RCC 7860 (cell line): Measurements from ENCODE around the gene ST8SIA3.
"Not testable (repeated sequence)": the region's sequence is repeated elsewhere in the genome, so short reads cannot be mapped to it uniquely, and the experiment has no call there.

Experiments used
- DNase-seq: peaks from one replicate; pipeline ENCODE4 v3.0.0-alpha.2; 2015; ENCODE audit warnings: low spot score
- FAIRE-seq: peaks from 2 replicates; lab custom pipeline; 2012; peaks lifted over from hg19 to GRCh38; lab: Jason Lieb, UNC

ST8SIA3 gene

DNA sequence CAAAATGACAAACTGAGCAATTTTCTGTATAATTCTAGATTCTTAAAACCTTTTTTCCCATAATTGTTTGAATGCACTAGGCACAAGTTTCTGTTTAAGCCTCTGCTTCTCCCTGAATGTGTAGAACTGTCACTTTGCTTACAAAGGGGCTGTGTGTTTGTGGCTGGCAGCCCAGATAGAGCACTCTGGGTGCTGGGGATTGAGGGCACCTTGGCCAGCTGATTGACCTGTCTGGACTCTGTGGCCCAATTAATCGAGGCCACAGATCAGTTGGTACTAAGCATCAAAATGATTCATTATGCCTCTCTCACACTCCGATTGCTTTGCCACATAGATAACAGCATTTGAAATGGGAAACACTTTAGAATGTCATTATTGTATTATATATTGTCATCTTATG lies 12.1 kb downstream of the ST8SIA3 start:
- FAIRE-seq = no peak
- no peak for DNase-seq

DNA sequence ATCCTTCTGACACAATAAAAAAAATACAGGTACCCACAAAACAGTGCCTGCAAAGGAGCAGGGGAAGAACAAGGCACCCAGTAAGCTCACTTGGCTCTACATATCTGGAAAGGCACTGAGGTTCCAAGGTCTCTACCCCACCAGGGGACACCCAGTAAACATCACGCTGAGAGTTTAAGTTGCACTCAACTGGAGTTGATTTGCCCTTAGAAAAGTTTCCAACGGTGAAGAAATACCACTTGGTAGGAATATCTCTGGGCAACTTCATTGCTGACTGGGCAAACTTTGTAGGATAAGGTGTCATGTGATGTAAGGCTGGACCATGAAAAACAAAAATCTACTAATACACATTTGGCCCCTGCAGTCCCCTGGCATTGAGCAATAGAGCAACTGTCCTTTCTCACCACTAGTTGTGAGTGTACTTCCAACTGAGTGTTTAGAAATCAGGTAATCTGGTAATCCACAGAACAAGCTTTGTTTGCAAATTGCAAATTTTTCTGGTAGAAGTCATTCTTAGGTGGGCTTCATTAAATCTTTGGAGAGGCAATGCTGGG lies 14.2 kb downstream of the ST8SIA3 start:
- FAIRE-seq (no peak), DNase-seq (no peak)

DNA sequence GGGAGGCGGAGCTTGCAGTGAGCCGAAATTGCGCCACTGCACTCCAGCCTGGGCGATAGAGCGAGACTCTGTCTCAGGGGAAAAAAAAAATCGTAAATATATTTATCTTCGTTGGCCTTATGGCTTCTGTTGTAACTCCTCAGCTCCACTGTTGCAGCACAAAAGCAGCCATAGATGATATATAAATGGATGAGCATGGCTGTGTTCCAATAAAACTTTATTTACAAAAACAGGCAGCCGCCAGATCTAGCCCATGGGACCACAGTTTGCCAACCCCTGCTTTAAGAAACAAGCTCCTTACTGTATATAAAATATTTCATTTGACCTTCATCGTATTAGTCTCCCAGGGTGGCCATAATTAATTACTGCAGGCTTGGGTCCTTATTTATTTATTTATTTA lies 20.1 kb downstream of the ST8SIA3 start:
- no peak for DNase-seq
- no peak for FAIRE-seq

DNA sequence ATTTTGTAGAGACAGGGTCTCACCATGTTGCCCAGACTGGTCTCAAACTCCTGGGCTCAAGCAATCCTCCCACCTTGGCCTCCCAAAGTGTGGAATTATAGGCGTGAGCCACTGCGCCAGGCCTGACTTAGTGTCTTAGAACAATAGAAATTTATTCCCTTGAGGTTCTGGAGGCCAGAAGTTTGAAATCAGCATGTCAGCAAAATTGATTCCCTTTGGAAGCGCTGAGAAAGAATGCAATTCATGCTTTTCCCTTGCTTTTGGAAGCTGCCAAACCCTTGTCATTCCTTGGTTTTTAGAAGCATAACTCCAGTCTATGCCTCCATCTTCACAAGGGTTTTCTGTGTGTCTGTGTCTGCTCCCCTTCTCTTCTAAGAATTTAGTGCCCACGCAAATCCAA lies 20.7 kb downstream of the ST8SIA3 start:
- FAIRE-seq = no peak

DNA sequence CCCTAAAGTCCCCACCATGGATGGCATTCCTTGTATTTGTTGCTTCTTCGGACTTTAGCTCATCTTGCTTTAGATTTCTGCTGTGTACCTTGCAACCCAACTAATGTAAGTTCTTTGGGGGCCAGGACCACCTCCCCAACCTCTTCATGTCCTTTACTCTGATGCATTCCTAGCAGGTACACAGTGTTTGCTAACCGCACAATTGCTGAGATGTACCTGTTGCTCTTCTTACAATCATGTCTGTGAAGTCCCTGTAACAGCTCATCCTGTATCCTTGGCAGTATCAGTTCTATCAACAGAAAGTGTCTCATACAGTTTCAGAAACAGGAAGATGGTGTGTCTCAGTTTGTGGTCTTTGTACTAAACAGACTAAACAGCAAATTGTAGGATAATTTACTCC lies 24.1 kb downstream of the ST8SIA3 start:
- no peak for FAIRE-seq
- DNase-seq = no peak

More for the DNA sequence above, 20.7 kb downstream of the ST8SIA3 start:
- DNase-seq = no peak

DNA sequence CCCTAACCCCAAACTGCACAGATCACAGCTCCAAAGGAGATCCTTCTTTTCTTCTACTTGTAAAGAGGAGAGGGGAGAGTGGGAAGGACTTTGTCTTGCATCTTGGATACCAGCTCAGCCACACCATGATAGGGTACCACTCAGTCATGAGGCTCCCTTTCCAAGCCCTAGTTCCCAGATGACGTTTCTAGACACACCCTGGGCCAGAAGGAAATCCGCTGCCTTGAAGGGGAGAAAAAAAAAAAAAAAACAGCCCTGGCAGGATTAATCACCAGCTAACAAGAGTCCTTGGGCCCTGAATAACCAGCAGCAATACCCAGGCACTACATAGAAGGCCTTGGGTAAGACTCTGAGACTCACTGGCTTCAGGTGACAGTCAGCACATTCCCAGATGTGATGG lies 36.9 kb downstream of the ST8SIA3 start:
- FAIRE-seq = no peak
- no peak for DNase-seq

DNA sequence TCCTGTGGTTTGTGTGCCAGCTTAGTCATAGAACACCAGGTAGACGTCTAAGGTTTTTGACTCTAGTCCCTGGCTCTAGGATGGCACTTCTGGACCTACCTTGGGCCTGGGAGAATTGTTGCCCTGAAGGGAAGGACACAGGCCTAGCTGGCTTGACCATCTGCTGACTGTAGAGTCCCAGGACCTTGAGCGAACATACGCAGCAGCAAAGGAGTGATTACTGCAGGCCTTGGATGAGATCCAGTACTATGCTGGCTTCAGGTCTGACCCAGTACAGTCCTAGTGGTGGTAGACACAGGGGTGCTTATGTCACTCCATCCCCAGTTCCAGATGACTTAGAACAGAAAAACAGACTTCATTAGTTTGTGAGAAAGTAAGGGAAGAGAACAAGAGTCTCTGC lies 37.7 kb downstream of the ST8SIA3 start:
- FAIRE-seq = no peak
- no peak for DNase-seq

DNA sequence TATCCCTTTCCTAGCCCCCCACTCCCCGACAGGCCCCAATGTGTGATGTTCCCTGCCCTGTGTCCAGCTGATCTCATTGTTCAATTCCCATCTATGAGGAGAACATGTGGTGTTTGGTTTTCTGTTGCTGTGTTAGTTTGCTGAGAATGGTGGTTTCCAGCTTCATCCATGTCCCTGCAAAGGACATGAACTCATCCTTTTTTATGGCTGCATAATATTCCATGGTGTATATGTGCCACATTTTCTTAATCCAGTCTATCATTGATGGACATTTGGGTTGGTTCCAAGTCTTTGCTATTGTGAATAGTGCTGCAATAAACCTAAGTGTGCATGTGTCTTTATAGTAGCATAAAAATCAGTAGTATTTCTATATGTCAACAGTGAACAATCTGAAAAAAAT lies 42.4 kb downstream of the ST8SIA3 start:
- FAIRE-seq, DNase-seq: not testable (repeated sequence)

DNA sequence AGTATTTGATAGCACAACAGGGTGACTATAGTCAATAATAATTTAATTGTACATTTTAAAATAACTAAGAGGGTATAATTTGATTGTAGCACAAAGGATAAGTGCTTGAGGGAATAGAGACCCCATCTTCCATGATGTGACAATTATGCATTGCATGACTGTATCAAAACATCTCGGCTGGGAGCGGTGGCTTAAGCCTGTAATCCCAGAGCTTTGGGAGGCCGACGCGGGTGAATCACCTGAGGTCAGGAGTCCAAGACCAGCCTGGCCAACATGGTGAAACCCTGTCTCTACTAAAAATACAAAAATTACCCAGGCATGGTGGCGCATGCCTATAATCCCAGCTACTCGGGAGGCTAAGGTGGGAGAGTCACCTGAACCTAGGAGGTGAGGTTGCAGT lies 44.5 kb downstream of the ST8SIA3 start:
- DNase-seq = peak; percentile 56
- not testable (repeated sequence) for FAIRE-seq

DNA sequence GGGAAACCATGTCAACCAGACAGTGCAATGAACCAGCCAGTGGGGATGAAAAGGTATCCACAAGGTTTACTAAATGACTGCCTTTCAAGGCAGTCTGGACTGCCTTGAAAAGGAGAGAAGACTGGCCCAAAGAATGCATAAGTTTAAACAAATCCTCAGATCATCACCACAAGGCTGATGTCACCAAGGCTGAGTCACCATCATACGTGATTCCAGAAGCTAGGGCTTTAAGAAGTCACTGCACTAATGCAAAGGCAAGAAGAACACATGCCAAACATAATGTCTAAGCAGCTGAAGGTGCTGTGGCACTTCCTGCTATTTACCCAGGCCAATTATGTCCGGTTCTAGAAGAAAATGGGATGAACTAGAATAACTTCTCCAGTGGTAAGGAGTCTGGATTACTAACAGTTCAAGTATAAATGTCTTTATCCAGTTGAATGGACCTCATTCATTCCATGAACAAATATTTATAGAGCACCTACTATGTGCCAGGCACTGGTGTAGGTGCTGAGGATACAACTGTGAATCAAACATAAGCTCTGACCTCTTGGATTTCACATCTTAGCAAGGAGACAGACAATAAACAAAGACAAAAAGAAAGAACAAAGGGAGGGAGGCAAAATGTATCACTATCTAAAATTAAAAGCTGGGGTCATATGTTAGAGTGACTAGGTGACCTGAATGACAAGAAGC lies 45.2 kb downstream of the ST8SIA3 start:
- DNase-seq (peak; percentile 96), FAIRE-seq (peak; percentile 89)

DNA sequence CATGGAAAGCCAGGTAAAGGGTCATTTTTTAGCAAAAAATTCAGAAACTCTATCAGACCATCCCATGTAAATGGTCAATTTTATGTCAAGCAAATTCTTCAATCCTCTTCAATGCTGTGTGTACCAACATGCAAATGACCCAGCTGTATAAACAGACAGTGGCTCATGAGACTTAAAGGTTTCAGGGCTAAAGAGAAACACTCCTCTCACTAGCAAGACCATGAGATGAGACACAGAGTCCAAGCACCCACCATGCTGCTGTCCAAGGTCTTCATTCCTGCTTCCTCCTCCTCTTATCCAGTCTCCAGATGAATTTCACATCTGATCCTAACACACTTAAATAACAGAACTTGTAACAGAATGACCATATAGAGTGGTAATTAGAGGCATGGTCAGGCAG lies 52.0 kb downstream of the ST8SIA3 start:
- no peak for DNase-seq
- FAIRE-seq = no peak

DNA sequence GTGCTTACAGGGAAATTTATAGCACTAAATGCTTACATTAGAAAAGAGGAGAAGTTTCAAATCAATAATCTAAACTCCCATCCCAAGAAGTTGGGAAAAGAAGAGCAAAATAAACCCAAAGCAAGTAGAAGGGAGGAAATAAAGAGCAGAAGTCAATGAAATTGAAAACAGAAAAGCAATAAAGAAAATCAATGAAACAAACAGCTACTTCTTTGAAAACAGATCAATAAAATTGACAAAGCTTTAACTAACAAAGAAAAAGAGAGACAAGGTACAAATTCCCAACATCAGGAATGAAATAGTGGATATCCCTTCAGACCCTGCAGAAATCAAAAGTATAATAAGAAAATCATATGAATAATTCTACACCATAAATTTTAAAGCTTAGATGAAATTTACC lies 57.3 kb downstream of the ST8SIA3 start:
- no peak for DNase-seq

DNA sequence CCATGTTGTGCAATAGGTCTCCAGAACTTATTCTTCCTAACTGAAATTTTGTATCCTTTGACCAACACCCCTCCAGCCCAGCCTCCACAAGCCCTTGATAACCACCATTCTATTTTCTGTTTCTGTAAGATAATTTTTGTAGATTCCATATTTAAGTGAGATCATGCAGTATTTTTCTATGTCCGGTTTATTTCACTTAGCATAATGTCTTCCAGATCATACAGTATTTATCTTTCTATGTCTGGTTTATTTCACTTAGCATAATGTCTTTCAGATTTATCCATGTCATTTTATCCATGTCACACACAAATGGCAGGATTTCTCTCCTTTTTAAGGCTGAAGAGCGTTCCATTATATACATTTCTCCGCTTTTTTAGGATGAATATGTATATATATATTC lies 58.4 kb downstream of the ST8SIA3 start:
- FAIRE-seq = no peak
- no peak for DNase-seq

More for the DNA sequence above, 57.3 kb downstream of the ST8SIA3 start:
- FAIRE-seq = no peak

DNA sequence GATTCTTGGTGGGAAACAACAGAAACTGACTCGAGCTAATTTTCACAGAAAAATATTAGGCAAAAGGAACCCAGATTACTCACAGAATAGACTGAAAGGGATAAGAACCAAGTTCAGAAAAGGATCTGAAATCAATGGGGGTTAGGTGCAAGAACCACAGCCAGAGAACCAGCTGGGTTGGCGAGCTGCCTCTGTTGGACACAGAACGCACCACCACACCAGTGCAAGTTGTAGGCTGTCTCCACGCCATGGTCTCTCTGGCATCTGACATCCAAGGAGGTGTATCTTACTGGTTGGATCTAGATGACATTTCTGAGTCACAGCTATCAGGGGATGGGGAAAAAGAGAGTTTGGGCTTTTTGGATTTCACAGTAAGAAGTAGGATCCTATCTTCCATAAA lies 64.2 kb downstream of the ST8SIA3 start:
- FAIRE-seq (no peak), DNase-seq (no peak)
